Astrocyte (in vitro differentiated cells and primary cell): ENCODE results near the gene C17orf50. TPM values are rescaled to one million over a fixed set of nuclear protein-coding genes. Genes with fewer than 3 reads are reported as not detected.

Experiments
- DNase-seq: peaks from one replicate; pipeline ENCODE4 v3.0.0-alpha.2; 2010; ENCODE audit warnings: low read depth
- FAIRE-seq: peaks from 2 replicates; lab custom pipeline; 2011; peaks lifted over from hg19 to GRCh38; lab: Jason Lieb, UNC
- H2AFZ ChIP-seq: 2 replicates; pipeline ENCODE4 v1.6.0; 2012; ENCODE audit warnings: low read depth, low read length, inconsistent platforms
- H3K27ac ChIP-seq: 2 replicates; pipeline ENCODE4 v1.5.1; 2011; ENCODE audit warnings: low read depth, low read length, inconsistent platforms
- H3K27me3 ChIP-seq: 2 replicates; pipeline ENCODE4 v1.6.0; 2011; ENCODE audit warnings: low read length, inconsistent platforms; ENCODE audit not compliant: insufficient read depth
- H3K36me3 ChIP-seq: 2 replicates; pipeline ENCODE4 v1.5.1; 2011; ENCODE audit warnings: low read length, inconsistent platforms; ENCODE audit not compliant: insufficient read depth
- H3K4me1 ChIP-seq: 2 replicates; pipeline ENCODE4 v1.5.1; 2011; ENCODE audit warnings: low read length, inconsistent platforms; ENCODE audit not compliant: insufficient read depth
- H3K4me2 ChIP-seq: 2 replicates; pipeline ENCODE4 v1.6.0; 2012; ENCODE audit warnings: low read length, inconsistent platforms
- H3K4me3 ChIP-seq: 2 replicates; pipeline ENCODE4 v1.5.1; 2011; ENCODE audit warnings: low read depth, mild to moderate bottlenecking, low read length, inconsistent platforms; ENCODE audit not compliant: insufficient read depth
- H3K79me2 ChIP-seq: 2 replicates; pipeline ENCODE4 v1.6.0; 2012; ENCODE audit warnings: mild to moderate bottlenecking, low read length, inconsistent platforms; ENCODE audit not compliant: insufficient read depth
- H3K9ac ChIP-seq: 2 replicates; pipeline ENCODE4 v1.6.0; 2012; ENCODE audit warnings: mild to moderate bottlenecking, low read length, inconsistent platforms
- H3K9me3 ChIP-seq: 2 replicates; pipeline ENCODE4 v1.5.1; 2012; ENCODE audit warnings: low read depth, mild to moderate bottlenecking, low read length, inconsistent platforms; ENCODE audit not compliant: insufficient read depth
- H4K20me1 ChIP-seq: 2 replicates; pipeline ENCODE4 v1.6.0; 2012; ENCODE audit warnings: low read length, inconsistent platforms; ENCODE audit not compliant: insufficient read depth
- H3K27ac Mint-ChIP-seq: one replicate; pipeline ENCODE4 v1.8.0; 2021; ENCODE audit warnings: mild to moderate bottlenecking, mixed read lengths; ENCODE audit not compliant: unreplicated experiment
- H3K27me3 Mint-ChIP-seq: one replicate; pipeline ENCODE4 v1.8.0; 2021; ENCODE audit warnings: low read depth, mixed read lengths; ENCODE audit not compliant: unreplicated experiment
- H3K36me3 Mint-ChIP-seq: one replicate; pipeline ENCODE4 v1.8.0; 2021; ENCODE audit warnings: low read depth, mixed read lengths; ENCODE audit not compliant: unreplicated experiment
- H3K4me1 Mint-ChIP-seq: one replicate; pipeline ENCODE4 v1.8.0; 2021; ENCODE audit warnings: low read depth, mixed read lengths; ENCODE audit not compliant: unreplicated experiment
- H3K4me3 Mint-ChIP-seq: one replicate; pipeline ENCODE4 v1.8.0; 2021; ENCODE audit warnings: mild to moderate bottlenecking, moderate library complexity, mixed read lengths; ENCODE audit not compliant: unreplicated experiment
- H3K9me3 Mint-ChIP-seq: one replicate; pipeline ENCODE4 v1.8.0; 2021; ENCODE audit warnings: mild to moderate bottlenecking, mixed read lengths; ENCODE audit not compliant: unreplicated experiment
- EZH2 ChIP-seq: IDR thresholded peaks from 2 replicates; pipeline ENCODE4 v1.6.1; 2012; ENCODE audit warnings: mild to moderate bottlenecking, low read length, inconsistent platforms; ENCODE audit not compliant: insufficient read depth
- total RNA-seq: library from RNA; stranded (reverse); gene quantifications from 2 replicates; pipeline ENCODE4 v1.2.1, GENCODE V29; 2021
- TF ChIP-seq, protein P1 (sequence below): IDR thresholded peaks from 2 replicates; pipeline ENCODE4 v1.5.1; 2011; ENCODE audit warnings: low read depth, mild to moderate bottlenecking, inconsistent platforms, low read length, moderate library complexity; ENCODE audit not compliant: insufficient read depth

Gene C17orf50
- total RNA-seq, 1 donor from 2014 or later: not detected

DNA sequence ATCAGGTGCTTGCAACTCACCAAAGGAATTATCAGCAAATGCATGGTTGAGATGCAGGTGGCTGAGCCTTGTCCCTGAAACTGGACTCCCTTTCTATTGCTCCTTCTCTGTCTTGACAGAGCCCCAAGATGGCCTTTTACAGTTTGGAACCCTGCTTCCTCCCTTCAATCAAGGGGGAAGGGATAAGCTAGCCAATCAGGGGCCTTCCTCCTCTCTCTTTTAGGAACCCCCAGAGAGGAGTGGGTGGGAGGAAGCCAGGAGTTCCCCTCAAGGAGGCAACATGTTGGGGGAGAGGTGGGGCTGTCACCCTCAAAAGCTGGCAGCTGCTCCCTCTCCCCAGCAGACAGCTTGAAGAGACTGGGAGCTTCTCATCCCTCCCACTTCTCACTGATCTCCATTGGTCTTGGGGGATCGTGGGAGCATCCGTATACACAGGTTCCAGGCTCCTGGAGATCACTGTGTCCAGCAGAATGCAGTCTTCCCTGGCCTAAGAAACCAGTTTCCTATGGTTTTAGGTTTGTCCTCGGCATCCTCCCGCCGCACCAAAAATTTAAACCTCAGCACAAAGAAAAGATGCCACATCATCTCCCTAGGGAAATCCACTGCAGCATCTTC is 22.1 kb upstream of the C17orf50 start:
- Histone ChIP-seq H3K9ac (no peak overlapping the region), H3K27ac (no peak overlapping the region), H3K4me1 (peaks cover 2% of the 10 kb centered on the region), H3K36me3 (no peaks in the 10 kb centered on the region), H3K9me3 (peaks cover 7% of the 10 kb centered on the region), H2AFZ (no peak overlapping the region), H3K79me2 (no peaks in the 10 kb centered on the region), H3K4me3 (no peak overlapping the region), H3K4me2 (no peak overlapping the region), H3K27me3 (peaks cover 36% of the 10 kb centered on the region), H4K20me1 (peaks cover 7% of the 10 kb centered on the region)
- peaks cover 46% of the 10 kb centered on the region for H3K27me3 Mint-ChIP-seq
- DNase-seq: no peak
- TF ChIP-seq, protein P1, sequence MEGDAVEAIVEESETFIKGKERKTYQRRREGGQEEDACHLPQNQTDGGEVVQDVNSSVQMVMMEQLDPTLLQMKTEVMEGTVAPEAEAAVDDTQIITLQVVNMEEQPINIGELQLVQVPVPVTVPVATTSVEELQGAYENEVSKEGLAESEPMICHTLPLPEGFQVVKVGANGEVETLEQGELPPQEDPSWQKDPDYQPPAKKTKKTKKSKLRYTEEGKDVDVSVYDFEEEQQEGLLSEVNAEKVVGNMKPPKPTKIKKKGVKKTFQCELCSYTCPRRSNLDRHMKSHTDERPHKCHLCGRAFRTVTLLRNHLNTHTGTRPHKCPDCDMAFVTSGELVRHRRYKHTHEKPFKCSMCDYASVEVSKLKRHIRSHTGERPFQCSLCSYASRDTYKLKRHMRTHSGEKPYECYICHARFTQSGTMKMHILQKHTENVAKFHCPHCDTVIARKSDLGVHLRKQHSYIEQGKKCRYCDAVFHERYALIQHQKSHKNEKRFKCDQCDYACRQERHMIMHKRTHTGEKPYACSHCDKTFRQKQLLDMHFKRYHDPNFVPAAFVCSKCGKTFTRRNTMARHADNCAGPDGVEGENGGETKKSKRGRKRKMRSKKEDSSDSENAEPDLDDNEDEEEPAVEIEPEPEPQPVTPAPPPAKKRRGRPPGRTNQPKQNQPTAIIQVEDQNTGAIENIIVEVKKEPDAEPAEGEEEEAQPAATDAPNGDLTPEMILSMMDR: no peak
- no peak for TF ChIP-seq EZH2
- no peak overlapping the region for H3K4me3 Mint-ChIP-seq
- no peak for FAIRE-seq
- H3K27ac Mint-ChIP-seq: no peak overlapping the region
- H3K36me3 Mint-ChIP-seq: peaks cover 9% of the 10 kb centered on the region
- peaks cover under 1% of the 10 kb centered on the region for H3K9me3 Mint-ChIP-seq
- no peaks in the 10 kb centered on the region for H3K4me1 Mint-ChIP-seq

DNA sequence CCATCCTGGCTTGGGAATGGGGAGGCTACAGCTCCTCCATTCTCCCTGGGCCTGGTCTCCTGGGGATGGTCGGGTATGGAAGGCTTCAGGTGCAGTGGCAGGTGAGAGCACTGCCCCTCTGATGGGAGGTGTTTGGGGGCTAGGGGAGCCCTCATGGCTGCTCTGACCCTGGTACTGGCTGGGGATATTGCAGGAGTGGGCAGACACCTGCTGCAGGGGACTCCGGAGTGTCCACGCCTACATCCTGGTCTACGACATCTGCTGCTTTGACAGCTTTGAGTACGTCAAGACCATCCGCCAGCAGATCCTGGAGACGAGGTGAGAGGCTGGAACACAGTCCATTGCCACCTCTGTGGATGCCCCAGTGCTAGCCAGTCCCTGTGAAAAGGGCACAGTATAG is 20.5 kb upstream of the C17orf50 start:
- Histone ChIP-seq H3K4me1 (peaks cover 2% of the 10 kb centered on the region), H3K27ac (no peak overlapping the region), H3K36me3 (no peaks in the 10 kb centered on the region), H3K4me2 (no peak overlapping the region), H3K4me3 (no peak overlapping the region), H3K9ac (no peak overlapping the region), H2AFZ (no peak overlapping the region), H3K27me3 (peaks cover 36% of the 10 kb centered on the region), H4K20me1 (peaks cover 7% of the 10 kb centered on the region), H3K9me3 (peaks cover 7% of the 10 kb centered on the region), H3K79me2 (no peaks in the 10 kb centered on the region)
- Mint-ChIP-seq H3K4me3 (no peak overlapping the region), H3K36me3 (peaks cover 4% of the 10 kb centered on the region), H3K27ac (no peak overlapping the region), H3K4me1 (no peaks in the 10 kb centered on the region), H3K27me3 (peaks cover 56% of the 10 kb centered on the region), H3K9me3 (peaks cover 1% of the 10 kb centered on the region)
- DNase-seq (no peak), FAIRE-seq (no peak)
- TF ChIP-seq, protein P1: no peak
- no peak for TF ChIP-seq EZH2
